Tibial nerve (tissue), 3 donors: ENCODE measurements around the gene ZNF74.

ENCODE experiments used
- POLR2A ChIP-seq, 2 donors: fragments of 450-650 bp; IDR thresholded peaks; one replicate each; pipeline ENCODE4 v1.6.1; 2017; ENCODE audit warnings: antibody characterized with exemption in 2 of 2, mild to moderate bottlenecking in 2 of 2, moderate library complexity in 2 of 2
- TF ChIP-seq, protein P1 (sequence below), 5 experiments: fragments of 200-600 bp in 3 of 5; fragments of 450-650 bp in 2 of 5; sonication (generic) in 3 of 5; IDR thresholded peaks; one replicate each; pipeline ENCODE4 v1.5.1; 2016 to 2019; ENCODE audit warnings: antibody characterized with exemption in 5 of 5, mild to moderate bottlenecking in 3 of 5, moderate library complexity in 2 of 5

DNA sequence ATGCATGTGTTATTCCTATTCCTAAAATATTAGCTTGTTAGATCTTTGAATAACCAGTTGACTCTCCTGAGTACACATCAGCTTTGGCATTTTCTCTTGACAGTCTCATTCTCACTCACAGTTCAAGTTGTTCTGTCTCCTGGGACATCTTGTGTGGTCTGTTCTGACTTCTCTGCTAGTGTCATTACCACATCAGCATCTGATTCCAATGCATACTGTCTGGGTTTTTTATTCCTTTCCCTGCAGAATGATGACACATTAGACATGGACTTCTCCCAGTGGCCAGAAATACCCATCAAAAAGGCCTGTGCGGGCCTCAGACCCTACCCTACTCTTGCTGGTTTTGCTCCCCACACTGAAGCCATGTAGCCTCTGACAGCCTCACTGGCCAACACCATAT is 2.7 kb downstream of the ZNF74 start:
- TF ChIP-seq, protein P1, sequence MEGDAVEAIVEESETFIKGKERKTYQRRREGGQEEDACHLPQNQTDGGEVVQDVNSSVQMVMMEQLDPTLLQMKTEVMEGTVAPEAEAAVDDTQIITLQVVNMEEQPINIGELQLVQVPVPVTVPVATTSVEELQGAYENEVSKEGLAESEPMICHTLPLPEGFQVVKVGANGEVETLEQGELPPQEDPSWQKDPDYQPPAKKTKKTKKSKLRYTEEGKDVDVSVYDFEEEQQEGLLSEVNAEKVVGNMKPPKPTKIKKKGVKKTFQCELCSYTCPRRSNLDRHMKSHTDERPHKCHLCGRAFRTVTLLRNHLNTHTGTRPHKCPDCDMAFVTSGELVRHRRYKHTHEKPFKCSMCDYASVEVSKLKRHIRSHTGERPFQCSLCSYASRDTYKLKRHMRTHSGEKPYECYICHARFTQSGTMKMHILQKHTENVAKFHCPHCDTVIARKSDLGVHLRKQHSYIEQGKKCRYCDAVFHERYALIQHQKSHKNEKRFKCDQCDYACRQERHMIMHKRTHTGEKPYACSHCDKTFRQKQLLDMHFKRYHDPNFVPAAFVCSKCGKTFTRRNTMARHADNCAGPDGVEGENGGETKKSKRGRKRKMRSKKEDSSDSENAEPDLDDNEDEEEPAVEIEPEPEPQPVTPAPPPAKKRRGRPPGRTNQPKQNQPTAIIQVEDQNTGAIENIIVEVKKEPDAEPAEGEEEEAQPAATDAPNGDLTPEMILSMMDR (IDR thresholded peaks at IDR 0.05): no peak
- no peak for TF ChIP-seq POLR2A (IDR thresholded peaks at IDR 0.05)
